ENCODE measurements around the gene DAP3.
"Not testable (repeated sequence)": the region's sequence is repeated elsewhere in the genome, so short reads cannot be mapped to it uniquely, and the experiment has no call there.

DAP3 gene

GRCh38 chr1:155719703-155720102 lies 30.8 kb downstream of the DAP3 start:
- no peak for DNase-seq

- DNase-seq, result no peak
Measured at GRCh38 chr1:155725142-155725541, 36.3 kb downstream of the DAP3 start.

- peak; percentile 27 to 43 for DNase-seq
Measured at GRCh38 chr1:155729031-155729898, 40.4 kb downstream of the DAP3 start.

- no peak for DNase-seq
Measured at GRCh38 chr1:155740995-155741394, 52.1 kb downstream of the DAP3 start.

GRCh38 chr1:155741908-155742307 lies 53.0 kb downstream of the DAP3 start:
- DNase-seq, result no peak

DNA sequence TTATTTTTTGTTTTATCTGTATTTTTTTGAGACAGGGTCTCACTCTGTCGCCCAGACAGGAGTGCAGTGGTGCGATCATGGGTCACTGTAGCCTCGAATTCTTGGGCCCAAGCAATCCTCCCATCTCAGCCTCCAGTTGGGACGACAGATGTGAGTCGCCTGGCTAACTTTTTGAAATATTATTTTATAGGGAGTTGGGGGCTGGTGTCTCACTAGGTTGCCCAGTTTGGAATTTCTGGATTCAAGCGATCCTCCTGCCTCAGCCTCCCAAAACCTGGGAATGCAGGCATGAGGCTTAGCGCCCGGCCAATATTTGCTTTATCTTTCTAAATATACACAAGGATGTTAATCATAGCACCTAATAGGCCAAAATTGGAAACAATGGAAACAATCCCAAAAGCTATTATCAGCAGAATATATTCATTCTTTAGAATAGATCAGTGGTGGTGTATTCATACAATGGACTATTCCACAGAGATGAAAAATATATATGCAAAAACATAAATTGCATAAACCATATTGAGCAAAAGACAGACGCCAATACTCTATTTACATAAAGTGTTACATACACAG lies 55.9 kb downstream of the DAP3 start:
- DNase-seq, result no peak

- peak; percentile 91 for DNase-seq
Measured at GRCh38 chr1:155745284-155746228, 56.7 kb downstream of the DAP3 start.

DNA sequence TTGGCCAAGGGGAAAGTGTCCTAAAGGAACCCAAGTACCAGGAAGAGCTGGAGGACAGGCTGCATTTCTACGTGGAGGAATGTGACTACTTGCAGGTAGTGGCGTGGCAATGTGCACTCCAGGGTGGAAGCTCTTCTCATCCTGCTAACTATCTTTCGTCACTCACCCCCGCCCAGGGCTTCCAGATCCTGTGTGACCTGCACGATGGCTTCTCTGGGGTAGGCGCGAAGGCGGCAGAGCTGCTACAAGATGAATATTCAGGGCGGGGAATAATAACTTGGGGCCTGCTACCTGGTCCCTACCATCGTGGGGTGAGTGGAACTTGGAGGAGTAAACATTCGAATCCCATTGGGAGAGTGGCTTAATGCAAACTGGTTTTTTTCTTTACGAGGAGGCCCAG lies 58.7 kb downstream of the DAP3 start:
- not testable (repeated sequence) for DNase-seq

DNA sequence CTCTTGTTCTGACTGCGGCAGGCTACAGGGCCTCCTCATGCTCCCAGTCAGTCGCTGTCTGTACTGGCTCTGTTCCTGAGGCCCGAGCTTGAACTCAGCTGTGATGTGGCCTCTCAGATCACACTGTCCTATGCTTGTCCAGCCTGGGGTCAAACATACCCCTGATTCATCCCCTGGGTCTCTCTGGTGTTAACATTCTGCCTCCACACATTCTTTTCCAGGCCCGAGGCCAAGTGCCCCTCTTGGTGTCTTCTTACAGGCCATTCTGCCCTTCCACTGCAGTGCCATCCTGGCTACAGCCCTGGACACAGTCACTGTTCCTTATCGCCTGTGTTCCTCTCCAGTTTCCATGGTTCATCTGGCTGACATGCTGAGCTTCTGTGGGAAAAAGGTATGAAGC lies 59.2 kb downstream of the DAP3 start:
- not testable (repeated sequence) for DNase-seq

DNA sequence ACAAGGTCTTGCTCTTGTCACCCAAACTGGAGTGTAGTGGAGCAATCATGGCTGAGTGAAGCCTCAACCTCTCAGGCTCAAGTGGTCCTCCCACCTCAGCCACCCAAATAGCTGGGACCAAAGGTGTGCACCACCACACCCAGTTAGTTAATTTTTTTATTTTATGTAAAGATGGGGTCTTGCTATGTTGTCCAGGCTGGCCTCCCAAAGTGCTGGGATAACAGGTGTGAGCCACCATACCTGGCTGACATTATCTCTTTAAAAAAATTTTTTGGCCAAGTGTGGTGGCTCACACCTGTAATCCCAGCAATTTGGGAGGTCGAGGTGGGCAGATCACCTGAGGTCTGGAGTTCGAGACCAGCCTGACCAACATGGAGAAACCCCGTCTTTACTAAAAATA lies 70.1 kb downstream of the DAP3 start:
- DNase-seq, result not testable (repeated sequence)

GRCh38 chr1:155759966-155760630 lies 71.2 kb downstream of the DAP3 start:
- DNase-seq, result no peak

- no peak for DNase-seq
Measured at GRCh38 chr1:155760751-155761475, 72.0 kb downstream of the DAP3 start.

DNA sequence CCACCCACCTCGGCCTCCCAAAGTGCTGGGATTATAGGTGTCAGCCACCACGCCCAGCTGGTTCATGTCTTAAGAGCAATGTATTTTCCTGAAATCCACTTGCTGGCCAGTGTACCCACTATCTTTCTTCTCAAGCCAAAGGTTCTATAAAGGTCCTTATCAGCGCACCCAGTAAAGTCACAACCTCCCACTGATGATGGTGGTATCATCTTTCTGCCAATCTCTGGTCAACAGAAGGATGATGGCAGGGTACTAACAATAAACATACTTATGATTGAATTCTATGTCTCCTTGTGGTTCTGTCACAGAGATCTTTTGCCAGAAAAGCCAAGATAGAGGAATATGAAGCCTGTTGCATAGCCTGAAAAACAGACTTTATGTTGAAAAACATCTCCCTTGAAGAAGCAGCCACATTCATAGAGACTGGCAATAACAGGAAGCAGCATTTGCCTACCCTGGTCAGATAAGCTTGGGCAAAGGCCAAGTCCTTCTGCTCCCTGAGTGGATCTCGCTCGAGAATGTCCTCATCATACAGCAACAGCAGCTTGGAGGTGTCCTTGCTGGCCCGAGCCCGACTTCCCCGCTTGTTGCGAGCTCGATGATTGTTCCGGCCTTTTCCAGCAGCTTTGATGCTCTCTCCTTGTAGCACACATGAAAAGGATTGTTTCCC lies 73.0 kb downstream of the DAP3 start:
- no peak for DNase-seq

GRCh38 chr1:155763090-155763815 lies 74.4 kb downstream of the DAP3 start:
- DNase-seq, result peak in 1 of 2 donors; percentile 26

DNA sequence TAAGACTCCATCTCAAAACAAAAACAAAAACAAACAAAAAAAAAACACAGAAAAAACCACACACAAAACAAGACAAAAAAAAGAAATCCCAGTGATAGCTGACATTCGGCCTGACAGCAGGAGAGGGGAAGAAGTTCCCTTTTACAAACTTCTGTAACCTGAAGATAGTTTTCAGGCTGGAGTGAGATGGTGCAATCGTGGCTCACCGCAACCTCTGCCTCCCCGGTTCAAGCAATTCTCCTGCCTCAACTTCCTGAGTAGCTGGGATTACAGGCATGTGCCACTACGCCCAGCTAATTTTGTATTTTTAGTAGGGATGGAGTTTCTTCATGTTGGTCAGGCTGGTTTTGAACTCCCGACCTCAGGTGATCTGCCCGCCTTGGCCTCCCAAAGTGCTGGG lies 75.1 kb downstream of the DAP3 start:
- DNase-seq, result peak in 1 of 2 donors; percentile 2

- not testable (repeated sequence) for DNase-seq
Measured at GRCh38 chr1:155767399-155767989, 78.6 kb downstream of the DAP3 start.

GRCh38 chr1:155769257-155769656 lies 80.4 kb downstream of the DAP3 start:
- DNase-seq, result no peak

DNA sequence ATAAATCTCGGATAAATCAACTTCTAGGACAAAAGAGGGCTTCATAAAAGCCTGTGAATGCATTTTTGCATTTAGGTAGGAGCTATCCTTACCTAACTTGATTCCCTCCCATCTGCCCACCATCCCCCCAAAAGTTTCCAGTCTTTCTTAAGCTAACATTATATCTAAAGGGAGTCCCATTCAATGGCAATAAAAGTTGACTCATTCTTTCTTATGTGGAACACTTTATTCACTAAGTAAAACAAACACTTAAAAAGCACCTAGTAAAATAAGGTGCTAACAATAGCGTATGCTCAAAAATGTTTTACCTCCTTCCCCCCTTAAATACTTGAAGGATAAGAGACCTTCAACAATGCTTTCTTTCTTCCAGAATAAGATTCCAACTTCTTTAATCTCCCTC lies 84.3 kb downstream of the DAP3 start:
- no peak for DNase-seq

DNA sequence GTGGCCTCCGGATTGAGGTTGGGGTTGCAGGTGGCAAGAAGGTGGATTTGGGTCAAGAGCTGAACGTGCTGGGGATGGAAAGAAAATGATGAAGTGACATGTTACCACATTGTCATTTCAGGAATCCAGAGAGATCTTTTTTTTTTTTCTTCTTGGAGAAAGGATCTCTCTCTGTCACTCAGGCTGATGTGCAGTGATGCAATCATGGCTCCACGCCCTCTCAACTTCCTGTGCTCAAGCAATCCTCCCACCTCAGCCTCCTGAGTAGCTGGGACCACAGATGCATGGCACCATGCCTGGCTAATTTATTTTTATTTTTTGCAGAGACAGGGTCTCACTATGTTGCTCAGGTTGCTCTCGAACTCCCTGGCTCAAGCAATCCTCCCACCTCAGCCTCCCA lies 87.5 kb downstream of the DAP3 start:
- no peak for DNase-seq

DNA sequence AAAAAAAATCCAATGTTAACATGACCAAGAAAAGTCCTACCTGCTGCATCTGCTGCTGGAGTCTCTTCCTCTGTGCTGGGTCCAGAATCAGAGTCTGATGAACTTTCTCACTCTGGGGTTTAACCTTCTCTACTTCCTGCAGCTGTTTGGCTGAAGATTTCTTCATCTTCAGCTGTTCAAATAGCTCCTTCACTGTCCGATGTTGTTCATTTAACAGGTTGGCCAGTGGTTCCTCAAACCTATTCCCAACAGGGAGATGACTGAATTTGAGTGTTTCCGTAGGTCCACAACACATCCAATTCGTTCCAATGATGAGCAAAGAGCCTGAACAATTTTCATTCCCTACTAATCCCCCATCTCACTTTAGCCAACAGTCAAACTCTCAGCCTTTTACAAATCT lies 88.7 kb downstream of the DAP3 start:
- DNase-seq, result no peak
